Effector memory CD8-positive, alpha-beta T cell (primary cell): ENCODE data around the gene SLC4A1.
A peak's percentile ranks its signal among the peaks of the same experiment; 100 is the strongest.

ENCODE experiments used
- ATAC-seq: fragments of 150-1000 bp; cut with Tn5 transposase; replicated peaks from 2 replicates; pipeline ENCODE4 v1.10.0; 2021; ENCODE audit warnings: mild to moderate bottlenecking, moderate library complexity
- DNase-seq, 3 experiments: peaks; one replicate each; pipeline ENCODE4 v3.0.0; 2021
- H3K27ac Mint-ChIP-seq, 2 donors: one replicate each; pipeline ENCODE4 v1.8.0; 2022; ENCODE audit warnings: mild to moderate bottlenecking in 2 of 2, mixed read lengths in 2 of 2, moderate library complexity in 2 of 2
- H3K27me3 Mint-ChIP-seq, 2 donors: one replicate each; pipeline ENCODE4 v1.8.0; 2022; ENCODE audit warnings: mixed read lengths in 2 of 2
- H3K36me3 Mint-ChIP-seq: one replicate; pipeline ENCODE4 v1.8.0; 2022; ENCODE audit warnings: mild to moderate bottlenecking, moderate library complexity, mixed read lengths; ENCODE audit not compliant: insufficient read depth
- H3K4me1 Mint-ChIP-seq, 2 donors: one replicate each; pipeline ENCODE4 v1.8.0; 2022; ENCODE audit warnings: low read depth in 2 of 2, mixed read lengths in 2 of 2
- H3K4me3 Mint-ChIP-seq, 2 donors: one replicate each; pipeline ENCODE4 v1.8.0; 2022; ENCODE audit warnings: mild to moderate bottlenecking in 2 of 2, mixed read lengths in 2 of 2, moderate library complexity in 2 of 2
- H3K9me3 Mint-ChIP-seq, 2 donors: one replicate each; pipeline ENCODE4 v1.8.0; 2022; ENCODE audit warnings: mixed read lengths in 2 of 2

SLC4A1 gene

GRCh38 chr17:44260296-44260695 lies 7.6 kb downstream of the SLC4A1 start:
- no peaks in the 10 kb centered on the region for H3K27me3 Mint-ChIP-seq
- H3K36me3 Mint-ChIP-seq = peaks cover 2% of the 10 kb centered on the region
- H3K4me3 Mint-ChIP-seq = no peak overlapping the region
- H3K9me3 Mint-ChIP-seq = no peaks in the 10 kb centered on the region
- H3K4me1 Mint-ChIP-seq = no peaks in the 10 kb centered on the region
- no peak overlapping the region for H3K27ac Mint-ChIP-seq
- ATAC-seq = no peak
- DNase-seq = no peak

- ATAC-seq = no peak
- no peaks in the 10 kb centered on the region for H3K4me1 Mint-ChIP-seq
- peaks cover 2% of the 10 kb centered on the region for H3K36me3 Mint-ChIP-seq
- no peaks in the 10 kb centered on the region for H3K27me3 Mint-ChIP-seq
- H3K4me3 Mint-ChIP-seq = no peak overlapping the region
- DNase-seq = no peak
- H3K27ac Mint-ChIP-seq = no peak overlapping the region
- H3K9me3 Mint-ChIP-seq = no peaks in the 10 kb centered on the region
Measured at GRCh38 chr17:44258811-44259351, 9.1 kb downstream of the SLC4A1 start.

GRCh38 chr17:44257815-44258760 lies 9.8 kb downstream of the SLC4A1 start:
- H3K4me3 Mint-ChIP-seq = no peak overlapping the region
- no peak overlapping the region for H3K27ac Mint-ChIP-seq
- no peaks in the 10 kb centered on the region for H3K4me1 Mint-ChIP-seq
- H3K27me3 Mint-ChIP-seq = no peaks in the 10 kb centered on the region
- H3K36me3 Mint-ChIP-seq = peaks cover 2% of the 10 kb centered on the region
- no peaks in the 10 kb centered on the region for H3K9me3 Mint-ChIP-seq
- DNase-seq = no peak
- ATAC-seq = no peak

GRCh38 chr17:44256671-44257070 lies 11.3 kb downstream of the SLC4A1 start:
- ATAC-seq = no peak
- no peak for DNase-seq
- no peak overlapping the region for H3K4me3 Mint-ChIP-seq
- H3K27me3 Mint-ChIP-seq = no peaks in the 10 kb centered on the region
- no peak overlapping the region for H3K27ac Mint-ChIP-seq
- no peaks in the 10 kb centered on the region for H3K9me3 Mint-ChIP-seq
- H3K36me3 Mint-ChIP-seq = peaks cover 2% of the 10 kb centered on the region
- H3K4me1 Mint-ChIP-seq = no peaks in the 10 kb centered on the region

- ATAC-seq = no peak
Measured at GRCh38 chr17:44255915-44256314, 12.0 kb downstream of the SLC4A1 start.

GRCh38 chr17:44254361-44255095 lies 13.4 kb downstream of the SLC4A1 start:
- H3K27me3 Mint-ChIP-seq = no peaks in the 10 kb centered on the region
- peaks cover 0 to 6% of the 10 kb centered on the region in 2 donors for H3K4me1 Mint-ChIP-seq
- ATAC-seq (no peak), DNase-seq (no peak)
- no peaks in the 10 kb centered on the region for H3K9me3 Mint-ChIP-seq
- H3K4me3 Mint-ChIP-seq = no peak overlapping the region
- H3K36me3 Mint-ChIP-seq = no peaks in the 10 kb centered on the region
- no peak overlapping the region for H3K27ac Mint-ChIP-seq

More at GRCh38 chr17:44255915-44256314, 12.0 kb downstream of the SLC4A1 start:
- no peaks in the 10 kb centered on the region for H3K27me3 Mint-ChIP-seq
- no peaks in the 10 kb centered on the region for H3K9me3 Mint-ChIP-seq
- H3K27ac Mint-ChIP-seq = no peak overlapping the region
- no peaks in the 10 kb centered on the region for H3K4me1 Mint-ChIP-seq
- peaks cover 2% of the 10 kb centered on the region for H3K36me3 Mint-ChIP-seq
- DNase-seq = no peak
- H3K4me3 Mint-ChIP-seq = no peak overlapping the region

GRCh38 chr17:44253006-44253405 lies 14.9 kb downstream of the SLC4A1 start:
- no peaks in the 10 kb centered on the region for H3K27me3 Mint-ChIP-seq
- H3K4me1 Mint-ChIP-seq = peaks cover 6 to 14% of the 10 kb centered on the region in 2 donors
- H3K9me3 Mint-ChIP-seq = no peaks in the 10 kb centered on the region
- no peak overlapping the region for H3K4me3 Mint-ChIP-seq
- DNase-seq (no peak), ATAC-seq (no peak)
- no peak overlapping the region for H3K27ac Mint-ChIP-seq
- H3K36me3 Mint-ChIP-seq = no peaks in the 10 kb centered on the region

- H3K36me3 Mint-ChIP-seq = peaks cover 7% of the 10 kb centered on the region
Measured at GRCh38 chr17:44251062-44251461, 16.9 kb downstream of the SLC4A1 start.

GRCh38 chr17:44249501-44250246 lies 18.3 kb downstream of the SLC4A1 start:
- H3K27ac Mint-ChIP-seq = peak overlapping the region; percentile 70 to 85
- no peak overlapping the region for H3K4me3 Mint-ChIP-seq
- DNase-seq (no peak), ATAC-seq (no peak)
- peaks cover 8% of the 10 kb centered on the region for H3K36me3 Mint-ChIP-seq
- H3K27me3 Mint-ChIP-seq = no peaks in the 10 kb centered on the region
- H3K4me1 Mint-ChIP-seq = peaks cover 27 to 34% of the 10 kb centered on the region in 2 donors
- no peaks in the 10 kb centered on the region for H3K9me3 Mint-ChIP-seq

More at GRCh38 chr17:44251062-44251461, 16.9 kb downstream of the SLC4A1 start:
- Mint-ChIP-seq H3K9me3 (no peaks in the 10 kb centered on the region), H3K27ac (peak overlapping the region in 1 of 2 donors; percentile 70), H3K4me1 (peaks cover 25 to 32% of the 10 kb centered on the region in 2 donors), H3K27me3 (no peaks in the 10 kb centered on the region), H3K4me3 (no peak overlapping the region)
- no peak for DNase-seq
- no peak for ATAC-seq

GRCh38 chr17:44247876-44248736 lies 19.8 kb downstream of the SLC4A1 start:
- ATAC-seq = no peak
- H3K27ac Mint-ChIP-seq = peak overlapping the region; percentile 90 to 91

GRCh38 chr17:44247440-44247841 lies 20.5 kb downstream of the SLC4A1 start:
- no peaks in the 10 kb centered on the region for H3K27me3 Mint-ChIP-seq
- H3K9me3 Mint-ChIP-seq = no peaks in the 10 kb centered on the region
- peak overlapping the region; percentile 90 to 91 for H3K27ac Mint-ChIP-seq
- H3K4me3 Mint-ChIP-seq = no peak overlapping the region
- no peak for DNase-seq
- H3K36me3 Mint-ChIP-seq = peaks cover 8% of the 10 kb centered on the region
- H3K4me1 Mint-ChIP-seq = peaks cover 27 to 34% of the 10 kb centered on the region in 2 donors
- ATAC-seq = no peak

More at GRCh38 chr17:44247876-44248736, 19.8 kb downstream of the SLC4A1 start:
- DNase-seq = no peak
- H3K27me3 Mint-ChIP-seq = no peaks in the 10 kb centered on the region
- peaks cover 8% of the 10 kb centered on the region for H3K36me3 Mint-ChIP-seq
- H3K4me3 Mint-ChIP-seq = no peak overlapping the region
- H3K4me1 Mint-ChIP-seq = peaks cover 27 to 34% of the 10 kb centered on the region in 2 donors
- H3K9me3 Mint-ChIP-seq = no peaks in the 10 kb centered on the region

- H3K36me3 Mint-ChIP-seq = peaks cover 1% of the 10 kb centered on the region
- DNase-seq (no peak), ATAC-seq (no peak)
- H3K27ac Mint-ChIP-seq = no peak overlapping the region
- H3K4me3 Mint-ChIP-seq = no peak overlapping the region
- H3K4me1 Mint-ChIP-seq = peaks cover 3 to 4% of the 10 kb centered on the region in 2 donors
- H3K9me3 Mint-ChIP-seq = no peaks in the 10 kb centered on the region
- H3K27me3 Mint-ChIP-seq = no peaks in the 10 kb centered on the region
Measured at GRCh38 chr17:44241106-44241624, 26.8 kb downstream of the SLC4A1 start.
